Osteocyte (in vitro differentiated cells): ENCODE results near the gene HDAC4. TPM values are rescaled to one million over a fixed set of nuclear protein-coding genes. Genes with fewer than 3 reads are reported as not detected.

ENCODE experiments used
- DNase-seq: peaks from one replicate; pipeline ENCODE4 v3.0.0; 2021; ENCODE audit warnings: mixed read lengths; ENCODE audit not compliant: unreplicated experiment; ENCODE audit errors: extremely low spot score
- H3K27ac Mint-ChIP-seq: one replicate; pipeline ENCODE4 v1.8.0; 2021; ENCODE audit warnings: mild to moderate bottlenecking, mixed read lengths; ENCODE audit not compliant: unreplicated experiment
- H3K27me3 Mint-ChIP-seq: one replicate; pipeline ENCODE4 v1.8.0; 2021; ENCODE audit warnings: mixed read lengths; ENCODE audit not compliant: unreplicated experiment
- H3K36me3 Mint-ChIP-seq: one replicate; pipeline ENCODE4 v1.8.0; 2021; ENCODE audit warnings: mixed read lengths; ENCODE audit not compliant: unreplicated experiment
- H3K4me1 Mint-ChIP-seq: one replicate; pipeline ENCODE4 v1.8.0; 2021; ENCODE audit warnings: mixed read lengths; ENCODE audit not compliant: unreplicated experiment
- H3K4me3 Mint-ChIP-seq: one replicate; pipeline ENCODE4 v1.8.0; 2021; ENCODE audit warnings: mild to moderate bottlenecking, moderate library complexity, mixed read lengths; ENCODE audit not compliant: unreplicated experiment
- H3K9me3 Mint-ChIP-seq: one replicate; pipeline ENCODE4 v1.8.0; 2021; ENCODE audit warnings: mixed read lengths; ENCODE audit not compliant: unreplicated experiment
- CTCF ChIP-seq: fragments of 200-600 bp; sonication (generic); IDR thresholded peaks from 2 replicates; pipeline ENCODE4 v1.5.0; 2021; ENCODE audit warnings: antibody characterized with exemption, mild to moderate bottlenecking, moderate library complexity
- total RNA-seq: library from RNA; stranded (reverse); gene quantifications from 2 replicates; pipeline ENCODE4 v1.2.1, GENCODE V29; 2021

The HDAC4 gene
- total RNA-seq, 1 donor from 2014 or later = 30.3 TPM

- H3K9me3 Mint-ChIP-seq = no peaks in the 10 kb centered on the region
- no peak overlapping the region for H3K4me3 Mint-ChIP-seq
- H3K27me3 Mint-ChIP-seq = no peaks in the 10 kb centered on the region
- DNase-seq = no peak
- H3K27ac Mint-ChIP-seq = no peak overlapping the region
- TF ChIP-seq CTCF = no peak
- H3K36me3 Mint-ChIP-seq = peaks cover 19% of the 10 kb centered on the region
- no peaks in the 10 kb centered on the region for H3K4me1 Mint-ChIP-seq
These were observed 274.8 kb downstream of the HDAC4 start for GRCh38 chr2:239125726-239126675.

- DNase-seq = no peak
- TF ChIP-seq CTCF = no peak
- H3K4me3 Mint-ChIP-seq = no peak overlapping the region
- no peaks in the 10 kb centered on the region for H3K27me3 Mint-ChIP-seq
- no peaks in the 10 kb centered on the region for H3K4me1 Mint-ChIP-seq
- H3K36me3 Mint-ChIP-seq = peaks cover 19% of the 10 kb centered on the region
- no peak overlapping the region for H3K27ac Mint-ChIP-seq
- H3K9me3 Mint-ChIP-seq = no peaks in the 10 kb centered on the region
These were observed 276.5 kb downstream of the HDAC4 start for GRCh38 chr2:239124152-239124899.

- Mint-ChIP-seq H3K4me1 (no peaks in the 10 kb centered on the region), H3K4me3 (no peak overlapping the region), H3K36me3 (peaks cover 16% of the 10 kb centered on the region), H3K27ac (no peak overlapping the region), H3K9me3 (no peaks in the 10 kb centered on the region), H3K27me3 (no peaks in the 10 kb centered on the region)
- no peak for TF ChIP-seq CTCF
- DNase-seq = no peak
These were observed 278.3 kb downstream of the HDAC4 start for GRCh38 chr2:239122421-239123110.

- no peak for TF ChIP-seq CTCF
These were observed 279.2 kb downstream of the HDAC4 start for GRCh38 chr2:239121600-239122012.

More at GRCh38 chr2:239121600-239122012, 279.2 kb downstream of the HDAC4 start:
- Mint-ChIP-seq H3K27me3 (no peaks in the 10 kb centered on the region), H3K4me3 (no peak overlapping the region), H3K36me3 (peaks cover 17% of the 10 kb centered on the region), H3K27ac (no peak overlapping the region), H3K4me1 (no peaks in the 10 kb centered on the region), H3K9me3 (no peaks in the 10 kb centered on the region)
- DNase-seq = no peak
